DMS 273 treated with DMSO at 0.1 percent for 48 hours (cell line): ENCODE data around the gene P2RX3.
A peak's percentile ranks its signal among the peaks of the same experiment; 100 is the strongest.
"Not testable (repeated sequence)": the region's sequence is repeated elsewhere in the genome, so short reads cannot be mapped to it uniquely, and the experiment has no call there.

Experiments used
- DNase-seq: peaks from one replicate; lab custom pipeline; 2025; lab: John Stamatoyannopoulos, UW

P2RX3 gene

DNA sequence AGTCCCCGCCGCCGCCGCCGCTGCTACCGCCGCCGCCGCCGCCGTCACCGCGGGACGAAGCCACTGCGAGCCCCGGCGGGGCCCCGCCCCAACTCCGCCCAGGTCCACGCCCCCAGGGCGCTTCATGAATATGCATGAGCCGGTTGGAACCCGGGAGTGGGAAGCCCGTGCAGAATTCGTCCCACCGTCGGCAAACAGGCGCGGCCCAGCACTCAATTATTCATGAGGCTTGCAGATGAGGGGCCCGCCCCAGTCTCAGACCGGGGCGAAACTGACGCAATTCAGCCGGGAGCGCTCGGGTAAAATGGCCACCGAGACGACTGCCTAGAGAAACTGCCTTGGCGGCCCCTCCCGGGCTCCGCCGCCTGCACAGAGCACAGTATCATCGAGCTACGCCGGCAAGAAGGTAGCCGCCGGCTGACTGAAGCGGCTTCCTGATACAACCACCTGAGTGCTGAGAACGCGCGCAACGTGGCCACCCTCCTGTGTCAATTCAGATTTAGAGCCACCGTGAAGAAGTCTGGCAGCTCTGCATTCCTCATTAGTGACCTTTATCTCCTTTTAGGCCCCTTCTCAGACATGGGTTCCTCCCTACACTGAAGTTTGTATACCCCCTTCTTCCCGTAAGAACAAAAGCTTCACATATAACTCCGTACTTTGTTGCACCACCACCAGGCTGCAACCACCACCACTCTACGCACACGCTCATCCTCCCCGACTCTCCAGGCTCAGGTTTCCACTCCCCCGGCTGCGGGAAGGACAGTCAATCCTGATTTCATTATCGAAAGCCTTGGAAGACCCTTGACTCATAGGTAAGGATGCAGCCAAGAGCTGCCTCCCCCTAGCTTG, 13.0 kb upstream of the P2RX3 start, which contains the start of gene TNKS1BP1:
TSS of gene TNKS1BP1 (minus strand) at position 67 of the 849 bp plus-strand sequence. CDS start 3,067 bp downstream, outside the sequence.
- DNase-seq, result peak; percentile 74

DNA sequence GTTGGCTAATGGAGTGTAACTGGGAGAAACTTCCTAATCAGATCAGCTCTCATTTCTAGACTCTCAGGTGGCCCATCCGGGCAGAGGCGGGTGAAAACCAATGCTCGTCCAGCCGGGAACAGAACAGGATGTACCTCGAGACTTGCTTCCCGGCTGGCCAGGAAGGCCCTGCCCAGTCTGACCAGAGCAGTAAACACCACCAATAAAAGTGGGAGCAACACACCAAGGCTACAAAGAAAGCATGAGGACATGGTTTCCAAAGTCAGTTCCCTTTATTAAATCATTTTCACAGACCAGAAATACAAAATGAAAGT, 12.5 kb upstream of the P2RX3 start:
- DNase-seq, result no peak

DNA sequence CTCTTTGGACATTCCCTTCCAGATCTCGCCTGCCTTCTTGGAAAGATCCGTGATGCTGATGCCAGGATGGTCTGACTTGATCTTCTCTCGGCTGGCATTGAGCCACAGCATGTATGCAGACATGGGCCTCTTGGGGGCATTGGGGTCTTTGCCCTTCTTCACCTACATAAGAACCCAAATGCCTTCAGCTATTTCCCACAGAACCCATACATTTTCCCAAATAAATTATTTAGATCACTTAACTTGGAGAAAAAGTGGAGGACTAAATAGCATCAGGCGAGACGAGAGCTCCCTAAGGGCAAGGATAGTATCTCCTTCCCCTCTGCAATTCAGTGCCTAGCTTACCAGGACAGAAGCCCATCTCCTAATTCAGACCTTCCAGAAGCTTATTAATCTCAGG, 10.4 kb upstream of the P2RX3 start:
- no peak for DNase-seq

DNA sequence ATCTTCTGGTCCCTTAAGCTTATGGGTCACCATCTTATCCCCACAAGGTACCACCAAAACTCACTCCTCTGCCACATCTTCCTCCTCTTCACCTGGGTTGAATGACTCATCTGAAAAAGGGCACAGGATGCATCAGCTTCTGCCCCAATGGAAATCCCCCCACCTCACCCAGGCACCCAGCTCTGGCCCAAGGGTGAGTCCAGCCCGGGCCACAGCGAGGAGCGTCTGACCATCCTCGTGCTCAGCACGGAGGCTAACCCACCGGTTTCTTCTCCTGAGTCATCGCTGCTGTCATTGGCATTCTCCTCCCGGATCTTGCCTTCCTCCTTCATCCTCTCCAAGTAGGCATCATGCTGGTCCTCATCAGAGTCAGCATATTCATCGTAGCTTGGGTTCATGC, 8.1 kb upstream of the P2RX3 start:
- no peak for DNase-seq

DNA sequence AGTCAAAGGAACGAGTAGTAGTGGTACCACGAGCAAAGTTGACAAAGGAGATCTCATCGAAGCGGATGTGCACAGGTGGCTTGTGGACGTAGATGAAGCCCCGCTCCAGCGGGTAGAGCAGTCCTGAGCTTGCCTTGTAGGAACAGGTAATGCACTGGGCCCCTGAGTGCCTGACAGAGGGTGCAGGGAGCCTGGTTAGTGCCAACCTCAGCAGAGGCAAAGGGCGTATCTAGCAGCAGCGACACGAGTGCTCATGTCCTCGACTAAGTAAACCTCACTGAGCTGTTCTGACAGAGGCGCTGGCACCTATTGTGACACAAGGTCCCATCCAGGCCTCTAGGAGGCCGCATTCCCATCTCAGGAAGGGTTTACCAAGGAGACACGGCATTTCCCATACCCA, 6.4 kb upstream of the P2RX3 start:
- DNase-seq, result no peak

DNA sequence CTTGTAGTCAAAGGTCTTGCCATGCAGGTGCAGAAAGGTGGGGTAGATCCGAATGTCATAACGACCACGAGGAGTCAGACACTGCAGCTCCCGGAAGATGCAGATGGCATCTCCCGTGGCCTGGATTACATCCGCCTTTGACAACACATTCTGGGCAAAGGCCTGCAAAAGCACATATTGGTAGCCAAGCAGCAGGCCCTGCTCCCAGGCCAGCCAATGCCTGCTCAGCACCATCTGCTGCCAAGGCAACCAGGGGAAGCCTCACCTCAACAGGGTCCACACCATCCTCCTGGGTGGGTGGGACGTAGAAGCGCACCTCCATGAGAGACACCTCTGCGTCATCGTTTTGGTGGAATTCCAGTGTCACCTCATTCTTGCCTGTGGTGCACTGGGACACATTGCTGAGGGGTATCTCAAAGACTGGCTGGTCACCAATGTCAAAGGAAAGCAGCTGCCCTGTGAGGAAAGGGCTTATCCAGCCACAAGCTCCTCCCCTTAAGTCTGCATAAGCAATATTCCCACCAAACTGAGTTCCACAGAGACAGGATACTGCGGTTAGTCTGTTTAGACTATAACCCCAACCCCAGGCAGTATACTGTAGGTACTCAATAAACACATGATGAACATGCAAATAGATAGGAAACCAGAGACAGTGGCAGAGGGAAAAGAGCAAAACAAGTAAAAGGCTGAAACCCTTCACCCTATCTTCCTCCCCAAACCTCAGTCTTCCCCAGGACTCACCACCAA, 5.3 kb upstream of the P2RX3 start:
- DNase-seq, result no peak

DNA sequence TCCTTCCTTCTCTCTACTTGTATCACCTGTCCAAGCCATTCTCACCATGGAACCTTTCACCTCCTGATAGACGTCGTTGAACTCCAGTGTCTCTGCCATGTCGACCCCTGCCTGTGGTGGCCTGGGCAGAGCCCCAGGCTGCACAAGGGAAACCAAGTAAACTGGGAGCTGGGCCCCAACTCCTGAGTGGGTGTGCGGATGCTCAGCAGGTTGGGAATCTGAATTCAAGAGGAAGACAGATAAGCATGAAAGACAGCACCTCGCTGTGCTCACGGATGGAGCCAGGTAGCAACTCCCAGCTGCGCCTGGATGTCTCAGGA, 3.2 kb upstream of the P2RX3 start:
- DNase-seq, result no peak

DNA sequence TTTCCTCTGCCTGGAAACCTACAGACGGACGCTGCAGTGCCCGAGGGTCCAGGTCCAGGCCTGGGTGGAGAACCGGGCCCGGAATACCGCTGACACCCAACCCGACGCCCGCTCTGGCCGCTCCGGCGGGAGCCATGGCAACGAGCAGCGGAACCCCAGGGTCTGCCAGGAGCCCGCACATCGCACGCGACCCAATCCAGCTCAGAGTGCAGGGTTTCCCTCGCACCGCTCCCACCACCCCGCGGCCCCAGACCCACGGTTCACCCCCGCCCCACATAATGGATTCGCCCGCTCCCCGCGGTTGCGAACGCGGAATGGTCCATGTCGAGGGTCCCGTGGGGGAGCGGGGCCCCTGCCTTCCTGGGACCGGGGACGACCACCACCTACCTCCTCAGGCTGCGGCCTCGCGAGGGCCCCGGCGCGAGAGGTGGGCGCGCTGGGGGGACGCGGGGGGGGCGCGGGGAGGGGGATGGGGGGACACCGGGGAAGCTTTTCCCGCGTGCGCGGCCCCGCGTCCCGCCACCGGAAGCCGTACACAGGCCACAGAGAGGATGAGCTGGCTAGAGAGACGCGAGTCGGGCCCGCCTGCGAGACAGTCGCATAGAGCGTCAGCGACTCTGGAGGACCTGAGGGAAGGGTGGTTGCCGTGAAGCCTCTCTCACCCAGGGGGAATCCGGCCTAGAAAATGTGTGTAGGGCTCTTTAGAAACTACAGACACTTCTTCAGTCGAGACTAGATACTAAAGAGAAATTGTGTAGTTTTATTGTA, 2.6 kb upstream of the P2RX3 start, which contains the start of gene SSRP1:
TSS of gene SSRP1 (minus strand) at position 550 of the 768 bp plus-strand sequence. CDS start 771 bp downstream, outside the sequence.
- DNase-seq, result peak; percentile 68

DNA sequence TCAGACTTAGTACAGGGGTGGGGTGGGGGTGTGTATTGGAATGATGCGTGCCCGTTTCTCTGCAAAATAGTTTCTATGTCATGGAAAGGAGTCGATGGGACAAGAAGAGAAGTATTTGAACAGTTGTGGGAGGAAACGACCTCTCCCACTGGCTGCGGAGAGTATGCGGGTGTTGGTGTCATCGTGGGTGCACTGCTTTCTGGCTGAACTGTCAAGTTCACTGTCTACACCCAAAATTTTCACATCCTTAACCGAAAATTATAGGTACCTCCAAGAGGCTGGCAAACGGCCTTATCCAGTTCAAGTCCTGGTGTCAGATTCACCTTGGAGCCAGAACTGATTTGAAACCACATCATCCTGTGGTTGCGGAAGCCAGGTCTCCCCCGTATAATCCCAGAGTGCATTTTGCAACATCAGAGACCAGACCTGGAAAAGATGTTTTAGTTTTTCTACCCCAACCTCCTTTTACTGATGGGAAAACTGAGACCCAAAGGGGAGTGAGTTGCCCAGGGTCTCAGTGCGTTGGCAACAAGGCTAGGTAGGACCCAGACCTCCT, 2.0 kb upstream of the P2RX3 start:
- DNase-seq, result no peak

DNA sequence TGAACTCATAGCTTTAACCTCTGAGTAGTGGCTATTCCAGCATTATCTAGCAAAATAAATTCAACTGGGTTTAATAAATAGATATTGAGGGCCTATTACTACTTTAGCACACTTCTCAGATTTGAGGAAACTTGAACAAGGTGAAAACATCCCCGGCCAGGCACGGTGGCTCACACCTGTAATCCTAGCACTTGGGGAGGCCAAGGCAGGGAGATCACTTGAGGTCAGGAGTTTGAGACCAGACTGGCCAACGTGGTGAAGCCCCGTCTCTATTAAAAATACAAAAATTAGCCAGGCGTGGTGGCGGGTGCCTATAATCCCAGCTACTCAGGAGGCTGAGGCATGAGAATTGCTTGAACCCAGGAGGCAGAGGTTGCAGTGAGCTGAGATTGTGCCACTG, 1.3 kb upstream of the P2RX3 start:
- not testable (repeated sequence) for DNase-seq

DNA sequence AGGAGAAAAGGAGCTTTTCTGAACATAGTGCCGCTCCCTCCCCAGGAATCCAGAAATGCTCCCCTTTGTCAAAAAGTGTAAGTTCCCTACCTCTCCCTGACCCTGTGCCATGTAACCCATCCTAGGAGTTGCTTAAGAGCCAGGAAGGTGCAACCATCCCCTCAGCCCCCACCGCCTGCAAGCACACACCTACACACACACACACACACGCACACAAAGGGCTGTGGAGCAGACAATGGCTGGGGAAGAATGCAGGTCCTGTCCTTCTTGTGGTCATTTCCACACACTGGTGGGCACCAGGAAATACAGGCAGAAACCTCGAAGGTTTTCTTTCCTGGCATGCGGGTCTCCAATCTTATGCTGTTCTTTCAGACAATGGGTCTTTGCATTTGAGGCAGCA, 1.2 kb downstream of the P2RX3 start:
- no peak for DNase-seq

DNA sequence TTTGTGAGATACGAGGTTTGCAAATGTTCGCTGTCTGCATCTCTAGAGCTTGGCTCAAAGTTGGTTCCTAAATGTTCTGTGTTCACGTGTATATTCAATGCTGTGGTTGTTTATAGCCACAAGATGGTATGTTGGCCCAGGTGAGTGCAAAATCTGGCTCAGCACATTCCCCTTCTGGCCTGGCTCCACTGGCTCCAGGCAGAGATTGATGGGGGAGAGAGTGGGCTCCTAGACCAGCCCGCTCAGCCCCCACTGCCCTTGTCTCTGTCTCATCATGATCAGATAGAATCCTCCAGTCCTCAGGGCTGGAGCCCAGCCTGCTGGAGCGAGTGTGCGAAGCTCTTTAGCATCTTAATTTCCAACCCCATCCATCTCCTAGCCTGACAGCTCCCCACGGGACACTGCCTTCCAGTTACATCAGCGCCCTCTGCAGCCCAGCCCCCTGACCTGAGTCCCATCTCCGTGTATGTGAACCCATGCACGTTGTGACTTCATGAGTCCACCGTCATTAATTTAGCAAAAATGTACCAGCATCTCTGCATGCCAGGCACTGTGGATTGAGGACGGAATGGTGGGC, 2.0 kb downstream of the P2RX3 start:
- no peak for DNase-seq

DNA sequence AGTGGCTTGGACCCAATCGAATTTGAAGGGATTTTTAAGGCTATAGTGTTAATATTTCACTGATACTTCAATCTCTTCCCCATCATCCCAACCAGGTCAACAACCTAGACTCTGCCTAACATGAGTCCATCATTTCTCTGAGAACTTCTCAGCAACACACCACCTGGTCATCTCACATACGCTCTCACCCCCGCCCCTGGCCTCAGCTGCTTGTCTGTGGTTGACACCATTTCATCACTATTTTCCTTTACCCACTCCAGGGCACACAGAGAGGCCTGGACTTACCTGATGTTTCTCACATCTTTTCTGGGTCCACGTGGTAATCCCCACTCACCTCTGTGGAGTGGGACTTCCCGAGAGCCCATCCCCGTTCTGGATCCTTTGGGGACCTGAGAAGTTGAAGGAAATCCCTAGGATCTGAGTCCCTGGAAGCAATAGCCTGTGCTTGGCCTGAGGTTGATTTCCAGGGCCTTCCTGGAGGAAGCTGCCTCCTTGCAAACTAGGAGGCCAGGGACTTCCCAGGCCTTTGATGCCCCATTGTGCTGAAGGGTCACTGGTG, 3.2 kb downstream of the P2RX3 start:
- DNase-seq, result no peak

DNA sequence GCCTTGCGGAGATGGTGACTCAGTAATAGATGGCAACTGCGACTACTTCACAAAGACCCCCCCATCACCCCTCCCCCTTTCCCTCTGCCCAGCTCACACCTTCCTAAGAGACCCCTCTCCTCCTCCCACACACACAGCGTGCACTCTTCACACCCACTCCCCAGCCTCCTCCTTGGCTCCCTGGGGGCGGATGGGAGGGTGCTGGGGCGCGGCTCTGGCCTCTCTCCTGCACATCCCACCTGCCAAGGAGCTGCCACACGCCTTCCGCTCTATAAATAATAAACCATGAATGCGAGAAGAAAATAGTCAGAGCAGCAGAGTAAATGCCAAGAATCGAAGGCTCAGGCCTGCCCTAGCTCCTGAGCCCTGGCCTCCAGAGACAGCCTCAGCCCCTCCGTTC, 4.5 kb downstream of the P2RX3 start:
- DNase-seq, result no peak

DNA sequence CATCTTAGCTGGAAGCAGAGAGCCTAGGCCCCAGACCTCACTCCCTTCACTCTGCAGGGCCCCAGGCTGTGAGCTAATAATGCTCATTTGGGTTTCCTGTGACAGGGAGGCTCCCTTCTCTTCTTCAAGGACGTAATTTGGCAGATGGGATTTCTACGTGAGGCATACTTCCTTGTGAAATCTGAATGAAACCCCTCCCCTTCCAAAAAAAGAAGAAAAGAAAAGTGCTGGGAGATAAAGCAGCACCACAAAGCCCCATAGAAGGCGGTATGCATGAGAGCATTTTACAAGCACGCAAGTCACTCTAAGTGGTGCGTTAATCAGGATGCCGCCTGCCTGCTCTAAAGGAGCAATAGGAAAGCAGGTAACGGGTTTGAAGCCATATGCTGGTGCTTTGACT, 5.7 kb downstream of the P2RX3 start:
- no peak for DNase-seq

DNA sequence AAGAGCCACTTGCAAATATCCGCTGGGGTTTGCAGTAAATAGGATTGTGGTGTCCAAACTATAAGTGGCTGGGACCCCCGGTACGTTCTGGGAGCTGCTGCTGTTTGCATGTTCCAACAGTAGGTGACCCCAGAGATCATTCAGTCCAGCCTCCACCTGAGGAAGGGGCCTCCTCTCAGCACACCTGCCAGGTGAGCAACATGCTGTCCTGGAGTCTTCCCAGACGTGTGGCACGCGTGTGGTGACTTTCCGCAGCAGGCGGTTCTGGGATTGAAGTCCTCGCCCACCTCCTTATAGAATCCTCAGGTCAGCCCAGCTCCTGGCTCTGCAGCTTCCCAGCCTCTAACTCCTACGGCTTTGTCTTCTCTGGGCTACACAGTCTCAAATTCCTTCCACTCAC, 6.7 kb downstream of the P2RX3 start:
- DNase-seq, result no peak

DNA sequence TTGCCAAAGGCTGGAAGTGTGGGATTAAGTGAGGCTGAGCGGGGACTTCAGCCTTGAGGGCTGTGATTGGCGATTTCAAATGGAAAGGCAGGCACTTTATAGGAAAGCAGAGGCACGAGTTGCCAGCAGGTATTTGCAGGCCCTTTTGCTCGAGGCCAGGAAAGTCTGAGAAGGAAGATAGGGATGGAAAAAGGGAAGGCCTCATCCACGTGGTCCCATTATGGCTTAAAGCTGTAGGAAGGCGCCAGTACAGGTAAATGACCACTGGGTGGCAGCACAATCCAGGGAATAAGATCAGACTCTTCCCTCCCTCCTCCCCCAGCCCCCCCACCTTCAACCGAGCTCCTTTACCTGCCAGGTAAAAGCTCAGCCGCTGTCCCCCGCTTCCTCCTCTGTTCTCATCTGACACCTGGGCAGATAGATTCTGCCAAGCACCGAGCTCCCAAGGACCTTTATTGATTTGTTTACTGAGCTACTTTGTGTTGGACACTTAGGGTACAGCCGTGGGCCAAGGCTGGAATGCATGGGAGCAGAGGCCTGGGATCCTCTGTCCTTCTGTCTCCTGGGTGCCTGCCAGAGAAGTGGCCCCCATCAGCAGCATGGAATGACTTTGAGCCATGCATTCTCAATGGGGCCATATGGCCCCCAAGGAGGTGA, 7.5 kb downstream of the P2RX3 start:
- DNase-seq, result peak; percentile 24

DNA sequence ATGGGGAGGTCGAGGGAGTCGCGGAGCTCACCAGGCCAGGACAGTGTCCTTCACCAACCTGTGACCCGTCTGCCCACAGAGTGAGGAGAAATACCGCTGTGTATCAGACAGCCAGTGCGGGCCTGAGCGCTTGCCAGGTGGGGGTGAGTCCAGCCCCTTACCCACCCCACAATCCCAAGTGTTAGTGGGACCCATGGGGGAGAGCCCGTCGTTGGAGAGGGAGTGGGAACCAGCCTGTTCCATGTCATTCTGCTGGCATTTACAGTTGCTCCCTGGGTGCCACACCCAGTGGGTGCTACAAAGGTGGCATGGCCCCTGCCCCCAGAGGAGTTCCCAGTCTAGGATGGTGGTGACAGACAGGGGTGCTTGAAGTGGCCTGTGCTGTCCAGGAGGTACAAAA, 9.2 kb downstream of the P2RX3 start:
- DNase-seq, result no peak

DNA sequence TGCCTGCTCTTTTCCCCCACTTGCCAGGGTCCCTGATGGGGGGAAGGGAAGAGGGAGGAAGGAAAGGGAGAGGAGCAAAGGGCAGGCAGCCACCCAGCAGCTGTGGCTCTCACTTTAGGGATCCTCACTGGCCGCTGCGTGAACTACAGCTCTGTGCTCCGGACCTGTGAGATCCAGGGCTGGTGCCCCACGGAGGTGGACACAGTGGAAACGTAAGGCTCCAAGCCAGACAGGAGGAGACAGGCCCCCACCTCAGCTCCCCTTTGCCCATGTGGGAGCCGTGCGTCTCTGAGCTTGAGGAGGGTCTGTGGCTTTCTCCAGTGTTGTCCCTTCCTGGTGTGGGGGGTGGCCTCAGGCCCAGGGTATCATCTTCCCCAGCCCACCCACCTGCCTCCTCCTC, 9.9 kb downstream of the P2RX3 start:
- no peak for DNase-seq

DNA sequence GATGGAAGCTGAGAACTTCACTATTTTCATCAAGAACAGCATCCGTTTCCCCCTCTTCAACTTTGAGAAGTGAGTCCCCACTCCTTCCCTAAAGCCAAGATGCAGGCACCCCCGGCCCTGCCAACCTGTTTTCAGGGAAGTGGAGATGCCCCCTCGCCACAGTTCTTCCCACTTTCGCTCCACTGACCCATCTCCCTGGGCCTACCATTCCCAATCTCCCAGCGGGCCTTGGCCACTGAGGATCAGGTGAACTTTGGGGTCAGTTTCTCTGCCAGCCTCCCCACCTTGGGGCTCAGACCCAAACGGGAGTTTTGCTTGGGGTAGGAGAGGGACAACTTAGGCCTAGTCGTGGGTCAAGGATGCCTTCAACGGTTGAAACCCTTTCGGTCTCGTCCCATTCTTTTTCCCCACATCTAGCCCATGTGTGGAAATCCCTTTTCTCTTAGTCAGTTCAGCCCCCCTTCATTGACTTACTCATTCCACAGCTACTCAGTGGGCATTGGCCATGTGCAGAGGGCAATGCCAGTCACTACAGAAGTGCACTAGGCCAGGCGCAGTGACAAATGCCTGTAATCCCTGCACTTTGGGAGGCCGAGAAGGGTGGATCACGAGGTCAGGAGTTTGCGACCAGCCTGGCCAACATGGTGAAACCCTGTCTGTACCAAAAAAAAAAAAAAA, 10.6 kb downstream of the P2RX3 start:
- no peak for DNase-seq
